ENCODE measurements around the gene LTBR.

GRCh38 chr12:6394398-6394797 lies 10.4 kb downstream of the LTBR start:
- TF ChIP-seq EZH2 (IDR thresholded peaks at IDR 0.05; ENCODE audit: borderline replicate concordance, insufficient read depth, low read length, poor library complexity, severe bottlenecking) (no peak), CTCF (IDR thresholded peaks at IDR 0.05; ENCODE audit: poor library complexity, severe bottlenecking) (no peak), MXI1 (conservative IDR thresholded peaks at IDR 0.05; ENCODE audit: poor library complexity, severe bottlenecking) (no peak), TAF1 (IDR thresholded peaks at IDR 0.05; ENCODE audit: low read depth) (no peak), POLR2AphosphoS5 (IDR thresholded peaks at IDR 0.05) (no peak), EP300 (conservative IDR thresholded peaks at IDR 0.05; ENCODE audit: poor library complexity, severe bottlenecking) (no peak), RAD21 (conservative IDR thresholded peaks at IDR 0.05) (no peak), REST (IDR thresholded peaks at IDR 0.05; ENCODE audit: borderline replicate concordance) (no peak), SMC3 (conservative IDR thresholded peaks at IDR 0.05; ENCODE audit: poor library complexity) (no peak)
